NCI-H524 (cell line): ENCODE data around the gene CHST11.

Experiments
- DNase-seq, 2 experiments: peaks; one replicate each; lab custom pipeline; 2025; lab: John Stamatoyannopoulos, UW

CHST11 gene

DNA sequence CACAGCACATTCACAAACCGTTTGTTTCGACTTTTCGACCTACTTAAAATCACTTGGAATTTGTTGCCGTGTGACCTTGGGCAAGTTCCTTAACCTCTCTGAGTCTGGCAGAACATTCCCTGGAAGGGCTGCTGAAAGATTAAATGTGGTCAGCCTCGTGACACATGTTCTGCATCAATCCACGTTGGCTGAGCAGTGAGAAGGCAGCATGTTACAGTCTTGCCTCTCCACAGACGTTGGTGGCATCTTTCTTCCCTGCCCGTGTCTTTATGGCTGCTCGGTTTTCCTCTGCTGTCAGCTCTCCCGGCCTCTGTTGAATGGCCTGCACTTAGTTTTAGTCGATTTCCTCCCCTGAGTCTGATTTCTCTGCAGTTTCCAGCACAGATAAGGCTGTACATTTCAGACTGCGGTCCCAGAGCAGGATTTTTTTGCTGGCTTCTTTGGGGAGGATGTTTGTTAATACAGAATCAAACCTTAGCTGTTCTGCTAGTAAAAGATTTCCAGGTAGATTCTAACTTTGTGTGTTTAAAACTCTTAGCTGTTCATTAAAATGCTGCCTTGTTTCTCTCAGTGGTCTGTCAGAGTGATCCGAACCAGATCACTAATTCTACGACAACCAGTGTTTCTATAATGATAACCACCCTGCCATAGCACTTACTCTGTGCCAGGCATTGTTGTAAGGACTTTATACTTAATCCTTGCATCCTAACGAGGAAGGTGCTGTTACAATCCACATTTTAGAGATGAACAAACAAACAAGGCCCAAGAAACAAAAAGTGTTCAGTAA lies 217.1 kb downstream of the CHST11 start:
- no peak for DNase-seq

GRCh38 chr12:104676636-104677035 lies 219.9 kb downstream of the CHST11 start:
- peak; percentile 52 to 80 for DNase-seq

DNA sequence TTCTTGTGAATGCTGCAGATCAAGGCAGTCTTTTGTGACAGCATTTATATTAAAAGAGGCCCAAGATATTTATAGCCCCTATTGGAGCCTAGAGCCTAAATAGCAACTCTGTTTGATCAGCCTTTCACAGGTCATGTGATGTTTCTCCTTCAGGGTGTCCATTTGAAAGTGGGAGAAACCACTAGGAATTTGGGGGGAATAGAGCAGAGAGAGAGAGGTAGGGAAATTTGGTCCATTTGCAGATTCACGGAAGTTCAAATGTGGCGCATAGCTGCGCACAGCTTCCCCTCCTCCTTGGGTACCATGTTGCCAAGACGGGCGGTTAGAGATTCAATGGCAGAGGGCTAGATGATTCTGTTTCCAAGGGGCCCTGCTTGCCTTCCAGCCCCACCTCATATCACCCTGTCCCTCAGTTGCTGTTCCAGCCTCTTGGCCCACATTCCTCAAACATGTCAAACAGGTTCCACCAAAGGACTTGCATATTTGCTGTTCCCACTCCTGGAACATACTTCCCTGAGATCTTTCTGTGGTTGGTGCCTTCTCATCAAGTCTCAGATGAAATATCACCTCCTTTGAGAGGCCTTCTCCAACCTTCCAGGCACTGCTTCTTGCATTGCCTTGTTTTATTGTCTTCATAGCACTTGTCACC lies 220.8 kb downstream of the CHST11 start:
- no peak for DNase-seq

DNA sequence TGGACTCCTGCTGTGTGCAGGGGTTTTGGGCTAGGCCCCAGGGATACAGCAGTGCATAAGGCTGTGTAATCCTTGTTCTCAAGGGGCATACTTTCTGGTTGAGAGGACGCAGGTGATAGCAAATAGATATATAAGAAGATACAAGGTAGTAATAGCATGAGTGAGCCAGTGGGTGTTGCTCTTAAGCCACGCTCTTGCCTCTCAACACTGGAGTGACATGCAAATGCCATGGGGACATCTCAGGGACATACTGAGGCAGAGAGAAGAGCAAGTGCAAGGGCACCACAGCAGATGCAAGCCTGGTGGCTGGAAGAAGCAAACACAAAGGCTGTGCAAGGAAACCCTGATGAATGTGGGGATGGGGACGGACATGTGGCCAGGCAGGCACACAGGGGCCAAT lies 223.3 kb downstream of the CHST11 start:
- peak; percentile 65 to 77 for DNase-seq

DNA sequence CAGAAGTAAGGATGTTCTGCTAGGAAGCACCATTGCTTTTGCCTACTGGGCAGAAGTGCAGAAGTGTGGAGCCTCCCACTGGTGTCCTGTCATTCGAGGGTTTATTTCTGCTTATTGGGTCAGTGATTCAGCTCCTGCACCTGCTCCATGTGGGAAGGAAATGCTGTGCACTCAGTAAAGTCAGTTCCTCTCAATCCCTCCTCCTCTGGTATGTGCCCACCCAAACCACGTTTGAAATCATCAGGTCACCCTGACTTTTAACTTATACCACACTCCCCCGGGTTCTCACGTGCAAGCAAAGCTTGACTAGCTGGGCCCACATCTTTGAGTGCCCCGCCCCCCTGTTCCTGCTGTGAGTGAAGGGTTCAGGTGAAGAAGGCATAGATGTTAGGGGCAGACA lies 223.7 kb downstream of the CHST11 start:
- no peak for DNase-seq

DNA sequence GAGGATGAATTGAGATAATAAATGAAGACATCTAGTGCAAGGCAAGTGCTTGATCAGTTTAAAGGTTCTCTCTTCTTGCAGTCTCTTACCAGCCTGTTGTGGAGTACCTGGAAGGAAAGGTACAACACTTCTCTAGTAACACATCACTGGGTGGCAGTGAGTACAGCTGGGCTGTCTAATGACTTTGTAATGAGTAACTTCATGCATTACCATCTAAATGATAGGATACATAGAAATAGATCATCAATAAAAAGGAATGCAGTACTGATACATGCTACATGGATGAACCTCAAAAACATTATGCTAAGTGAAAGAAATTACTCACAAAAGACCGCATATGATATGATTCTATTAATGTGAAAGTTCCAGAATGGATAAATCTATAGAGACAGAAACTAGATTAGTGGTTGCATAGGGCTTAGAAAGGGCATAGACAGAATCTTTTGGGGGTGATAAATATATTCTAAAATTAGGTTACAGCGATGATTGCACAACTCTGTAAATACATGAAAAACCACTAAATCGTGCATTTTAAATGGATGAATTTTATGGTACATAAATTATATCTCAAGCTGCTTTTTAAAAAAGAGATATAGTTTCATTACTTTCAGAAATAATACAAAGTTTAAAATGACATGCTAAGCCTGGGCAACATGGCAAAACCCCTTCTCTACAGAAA lies 224.4 kb downstream of the CHST11 start:
- DNase-seq: no peak

- DNase-seq: no peak
Measured at GRCh38 chr12:104682790-104683279, 226.1 kb downstream of the CHST11 start.

GRCh38 chr12:104683831-104684503 lies 227.2 kb downstream of the CHST11 start:
- peak; percentile 72 to 86 for DNase-seq

GRCh38 chr12:104684884-104685283 lies 228.1 kb downstream of the CHST11 start:
- peak; percentile 80 to 92 for DNase-seq

GRCh38 chr12:104685366-104685765 lies 228.6 kb downstream of the CHST11 start:
- DNase-seq: peak in 1 of 2 experiments; percentile 6

- DNase-seq: peak in 1 of 2 experiments; percentile 50
Measured at GRCh38 chr12:104686196-104686595, 229.4 kb downstream of the CHST11 start.

DNA sequence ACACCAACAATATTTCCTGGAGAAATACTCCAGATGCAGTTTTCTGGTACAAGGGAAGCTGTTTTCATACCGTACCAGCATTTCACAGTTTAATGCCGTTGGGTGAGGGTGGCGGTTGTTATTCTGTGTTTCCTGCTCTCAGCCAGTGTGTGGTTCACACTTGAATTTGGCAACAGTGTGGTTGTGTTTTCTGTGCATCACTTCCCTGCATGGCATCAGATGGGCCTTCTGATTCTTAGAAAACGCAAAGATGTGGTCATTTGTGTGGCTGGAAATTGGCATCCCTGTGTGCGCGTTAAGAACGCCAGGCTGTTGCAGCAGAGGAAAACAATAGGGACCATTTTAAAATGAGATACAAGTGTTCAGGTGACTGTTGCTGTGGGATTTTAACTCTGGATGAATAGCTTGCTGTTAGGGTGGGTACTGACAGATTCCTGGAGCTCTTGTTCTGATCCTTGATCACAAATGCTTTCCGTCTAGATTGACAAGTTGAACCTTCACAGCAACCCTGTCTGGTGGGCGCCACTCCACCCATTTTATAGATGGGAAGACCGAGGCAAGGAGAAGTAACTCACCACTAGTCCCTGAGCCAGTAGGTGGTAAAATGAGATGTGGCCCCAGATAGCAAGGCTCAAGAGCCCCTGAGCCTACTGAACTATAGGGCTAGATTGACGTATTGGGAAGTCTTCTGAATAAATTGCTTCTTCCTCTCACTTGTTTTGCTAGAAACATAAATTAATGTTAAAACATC lies 231.2 kb downstream of the CHST11 start:
- no peak for DNase-seq

- no peak for DNase-seq
Measured at GRCh38 chr12:104689635-104690034, 232.9 kb downstream of the CHST11 start.

GRCh38 chr12:104691721-104692556 lies 235.2 kb downstream of the CHST11 start:
- no peak for DNase-seq

DNA sequence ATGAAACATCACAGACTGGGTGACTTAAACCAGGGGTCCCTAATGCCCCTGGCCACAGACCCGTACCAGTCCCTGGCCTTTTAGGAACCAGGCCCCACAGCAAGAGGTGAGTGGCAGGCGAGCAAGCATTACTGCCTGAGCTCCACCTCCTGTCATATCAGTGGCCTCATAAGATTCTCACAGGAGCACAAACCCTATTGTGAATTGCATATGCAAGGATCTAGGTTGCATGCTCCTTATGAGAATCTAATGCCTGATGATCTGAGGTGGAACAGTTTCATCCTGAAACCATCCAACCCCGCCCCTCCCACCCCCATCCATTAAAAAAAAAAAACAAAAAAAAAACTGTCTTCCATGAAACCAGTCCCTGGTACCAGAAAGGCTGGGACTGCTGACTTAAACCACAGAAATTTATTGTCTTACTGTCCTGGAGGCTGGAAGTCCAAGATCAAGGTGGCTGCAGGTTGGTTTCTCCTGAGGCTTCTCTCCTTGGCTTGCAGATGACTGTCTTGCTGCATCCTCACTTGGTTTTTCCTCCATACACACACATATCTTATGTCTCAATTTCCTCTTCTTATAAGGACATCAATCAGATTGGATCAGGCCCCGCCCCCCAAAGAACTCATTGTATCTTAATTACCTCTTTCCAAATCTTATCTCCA lies 235.9 kb downstream of the CHST11 start:
- DNase-seq: no peak

- DNase-seq: no peak
Measured at GRCh38 chr12:104693493-104693892, 236.7 kb downstream of the CHST11 start.

DNA sequence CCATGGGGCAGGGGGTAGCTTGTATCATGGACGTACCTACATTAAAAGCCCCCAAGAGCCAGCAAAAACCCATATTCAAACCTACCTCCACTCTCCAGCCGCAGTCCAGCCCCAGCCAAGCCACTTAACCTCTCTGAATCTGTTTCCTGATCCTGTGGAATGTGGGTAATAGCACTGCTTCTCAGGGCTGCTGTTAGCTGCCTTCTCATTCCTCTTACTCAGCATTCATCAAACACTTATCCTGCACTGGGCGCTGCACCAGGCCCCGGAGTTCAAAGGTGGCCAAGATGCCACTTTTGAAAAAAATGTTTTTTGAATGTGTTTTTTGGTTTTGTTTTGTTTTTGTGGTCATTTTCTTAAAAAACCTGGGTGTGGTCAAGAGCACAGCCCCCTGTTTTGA lies 237.4 kb downstream of the CHST11 start:
- DNase-seq: no peak

DNA sequence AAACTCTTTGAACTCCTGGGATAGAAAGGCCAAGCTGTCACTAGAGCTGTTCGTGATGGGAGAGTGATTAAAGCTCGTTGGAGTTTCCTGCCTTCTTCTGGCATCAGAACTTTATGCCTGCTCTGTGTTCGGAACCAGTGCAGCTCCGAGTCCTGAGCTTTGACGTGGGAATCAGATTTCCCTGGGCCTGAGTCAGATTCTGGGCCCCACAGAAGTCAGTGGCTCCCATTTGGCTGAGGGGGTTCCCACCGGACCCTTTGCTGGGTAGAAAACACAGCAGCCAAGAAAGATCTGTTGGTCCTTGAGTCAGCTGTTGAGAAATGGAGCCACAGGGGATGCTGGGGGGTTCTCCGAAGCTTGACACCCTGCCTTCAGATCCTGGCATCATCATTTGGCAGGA lies 238.0 kb downstream of the CHST11 start:
- no peak for DNase-seq

GRCh38 chr12:104695453-104696148 lies 238.9 kb downstream of the CHST11 start:
- DNase-seq: no peak
